Fibroblast of the aortic adventitia (primary cell): ENCODE results near the gene OXSR1. TPM values are rescaled to one million over a fixed set of nuclear protein-coding genes. Genes with fewer than 3 reads are reported as not detected.

Experiments
- DNase-seq: peaks from one replicate; pipeline ENCODE4 v3.0.0-alpha.2; 2010; ENCODE audit warnings: low read depth
- H3K4me3 ChIP-seq: 2 replicates; pipeline ENCODE4 v1.5.1; 2011; ENCODE audit warnings: low read depth, mild to moderate bottlenecking, control low read depth, low read length, moderate library complexity
- CTCF ChIP-seq: IDR thresholded peaks from 2 replicates; pipeline ENCODE4 v1.5.1; 2011; ENCODE audit warnings: mild to moderate bottlenecking, low read length, control low read depth, inconsistent platforms; ENCODE audit not compliant: insufficient read depth
- small RNA-seq: library from RNA; depleted of rRNA; stranded (forward); fragments of <200 nt; gene quantifications from one replicate; pipeline ENCODE3, GENCODE V24; 2012
- total RNA-seq: library from RNA; depleted of rRNA; stranded (reverse); fragments of >200 nt; gene quantifications from 2 replicates; pipeline ENCODE4 v1.2.3, GENCODE V29; 2012; ENCODE audit warnings: low replicate concordance

OXSR1 gene
- total RNA-seq, 1 donor = 36.2 TPM

- no peak overlapping the region for H3K4me3 ChIP-seq
- DNase-seq = no peak
- no peak for TF ChIP-seq CTCF
These were observed 132.2 kb downstream of the OXSR1 start for GRCh38 chr3:38297537-38297936.

- peak; percentile 47 for TF ChIP-seq CTCF
- DNase-seq = peak; percentile 49
These were observed 132.8 kb downstream of the OXSR1 start for GRCh38 chr3:38297947-38298711.

More at GRCh38 chr3:38297947-38298711, 132.8 kb downstream of the OXSR1 start:
- no peak overlapping the region for H3K4me3 ChIP-seq

Small RNA genes lying within 50 kb of the gene (small RNA-seq; reads per million reads assigned to genes)
- gene RF00019 (not detected), gene RNU6-235P (not detected)

Other genes starting within 250 kb of the OXSR1 start
- 2.4 and 7.0 TPM in 2 replicates for gene VILL, start 174.8 kb upstream of the OXSR1 start, total RNA-seq
- 20.5 and 28.3 TPM in 2 replicates for gene PLCD1, start 135.9 kb upstream of the OXSR1 start, total RNA-seq
- gene DLEC1, start 126.3 kb upstream of the OXSR1 start, total RNA-seq = 0.09 and 0.25 TPM in 2 replicates
- gene ACAA1, start 28.4 kb upstream of the OXSR1 start, total RNA-seq = 20.6 and 40.9 TPM in 2 replicates
- 8.3 and 20.7 TPM in 2 replicates for gene MYD88, start 26.9 kb upstream of the OXSR1 start, total RNA-seq
- gene SLC22A13, start 100.3 kb downstream of the OXSR1 start, total RNA-seq = 0.45 TPM in 1 of 2 replicates, not detected in the other
- not detected in 2 replicates for gene SLC22A14, start 116.8 kb downstream of the OXSR1 start, total RNA-seq
- gene XYLB, start 181.2 kb downstream of the OXSR1 start, total RNA-seq = 4.9 and 12.2 TPM in 2 replicates